ACHN (cell line): ENCODE data around the gene RNF223.

ENCODE experiments used
- DNase-seq: peaks from one replicate; pipeline ENCODE4 v3.0.0-alpha.2; 2015
- in situ Hi-C: cut with HindIII; loops from 2 replicates; pipeline ENCODE4 v1.10.0; 2017; ENCODE audit warnings: low sequenced_read_pairs, low pct_ligation_motif_present, low pct_unique_long_range_greater_than_20kb

RNF223 gene

DNA sequence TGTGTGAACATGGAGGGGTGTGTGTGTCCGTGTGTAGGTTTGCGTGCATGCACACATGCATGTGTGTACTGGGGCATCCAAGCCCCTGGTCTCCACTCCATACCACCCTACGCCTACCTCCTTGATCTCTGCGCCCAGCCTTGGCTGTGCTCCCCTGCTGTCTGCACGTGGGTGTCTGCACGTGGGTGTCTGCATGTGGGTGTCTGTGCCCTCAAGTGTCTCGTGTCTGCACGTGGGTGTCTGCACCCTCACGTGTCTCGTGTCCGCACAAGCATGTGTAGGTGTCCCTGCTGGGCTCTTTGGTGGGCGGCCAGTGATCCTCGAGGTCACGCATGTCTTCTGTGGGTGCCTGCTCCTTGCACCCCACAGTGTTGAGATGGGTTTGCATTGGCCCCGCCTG, 21.1 kb downstream of the RNF223 start:
- DNase-seq: no peak
- in situ Hi-C loops: no loop called here

DNA sequence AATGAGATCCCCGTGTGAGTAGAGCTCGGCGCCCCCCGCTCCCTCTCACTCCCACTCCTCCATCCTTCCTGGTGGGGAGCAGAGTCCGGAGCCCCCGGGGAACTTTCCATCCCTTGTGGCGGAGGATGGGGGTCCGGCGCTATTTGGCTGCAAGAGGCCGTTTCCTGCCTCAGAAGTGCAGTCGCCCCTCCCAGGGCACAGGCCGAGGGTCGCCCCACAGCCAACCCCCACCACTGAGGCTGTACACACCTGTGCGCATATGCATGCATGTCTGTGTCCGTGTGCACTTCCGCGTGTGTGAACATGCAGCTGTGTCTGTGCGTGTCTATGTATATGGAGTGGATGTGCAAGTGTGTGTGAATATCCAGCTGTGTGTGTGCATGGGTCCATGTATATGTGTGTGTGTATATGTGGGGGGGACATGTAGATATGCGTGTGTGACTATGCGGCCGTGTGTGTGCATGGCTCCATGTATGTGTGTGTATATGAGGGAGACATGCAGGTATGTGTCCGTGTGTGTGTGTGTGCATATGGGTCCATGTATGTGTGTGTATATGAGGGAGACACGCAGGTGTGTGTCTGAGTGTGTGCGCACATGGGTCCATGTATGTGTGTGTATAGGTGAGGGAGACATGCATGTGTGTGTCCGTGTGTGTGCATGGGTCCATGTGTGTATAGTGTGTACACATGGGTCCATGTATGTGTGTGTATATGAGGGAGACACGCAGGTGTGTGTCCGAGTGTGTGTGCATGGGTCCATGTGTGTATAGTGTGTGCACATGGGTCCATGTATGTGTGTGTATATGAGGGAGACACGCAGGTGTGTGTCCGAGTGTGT, 21.9 kb downstream of the RNF223 start:
- in situ Hi-C loops: no loop called here

DNA sequence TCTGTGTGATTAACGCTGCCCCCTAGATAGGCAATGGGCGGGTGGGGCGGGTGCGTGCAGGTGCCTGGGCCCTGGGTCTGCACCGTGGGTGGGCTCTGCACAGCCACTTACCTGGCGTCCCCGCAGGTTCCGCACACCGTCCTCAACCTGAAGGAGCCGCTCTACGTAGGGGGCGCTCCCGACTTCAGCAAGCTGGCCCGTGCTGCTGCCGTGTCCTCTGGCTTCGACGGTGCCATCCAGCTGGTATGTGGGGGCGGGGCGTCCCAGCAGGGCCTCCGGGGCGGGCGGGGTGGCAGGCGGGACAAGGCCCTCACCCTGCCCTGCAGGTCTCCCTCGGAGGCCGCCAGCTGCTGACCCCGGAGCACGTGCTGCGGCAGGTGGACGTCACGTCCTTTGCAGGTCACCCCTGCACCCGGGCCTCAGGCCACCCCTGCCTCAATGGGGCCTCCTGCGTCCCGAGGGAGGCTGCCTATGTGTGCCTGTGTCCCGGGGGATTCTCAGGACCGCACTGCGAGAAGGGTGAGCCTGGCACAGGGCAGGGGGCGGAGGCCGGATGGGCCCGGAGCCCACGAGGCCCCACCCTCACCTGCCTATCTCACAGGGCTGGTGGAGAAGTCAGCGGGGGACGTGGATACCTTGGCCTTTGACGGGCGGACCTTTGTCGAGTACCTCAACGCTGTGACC, 22.8 kb downstream of the RNF223 start:
- in situ Hi-C loops: no loop called here
- DNase-seq: no peak

More for the DNA sequence above, 21.9 kb downstream of the RNF223 start:
- no peak for DNase-seq

DNA sequence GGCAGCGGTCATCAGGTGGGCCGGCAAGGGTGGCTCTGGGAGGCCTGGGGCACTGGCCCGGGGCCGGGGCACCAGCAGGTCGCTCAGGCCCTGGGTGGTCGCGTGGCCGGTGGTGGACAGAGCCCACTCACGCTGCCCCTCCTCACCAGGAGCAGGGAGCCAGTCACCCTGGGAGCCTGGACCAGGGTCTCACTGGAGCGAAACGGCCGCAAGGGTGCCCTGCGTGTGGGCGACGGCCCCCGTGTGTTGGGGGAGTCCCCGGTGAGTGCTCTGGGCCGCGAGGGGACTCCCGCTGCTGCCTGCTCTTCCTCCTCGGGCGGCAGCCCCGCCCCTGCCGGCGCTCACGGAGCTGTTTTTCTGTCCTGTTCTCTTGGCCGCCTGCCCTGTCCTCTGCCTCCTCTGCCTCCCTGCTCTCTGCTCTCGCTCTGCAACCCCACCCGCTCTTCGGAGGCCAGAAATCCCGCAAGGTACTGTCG, 23.5 kb downstream of the RNF223 start:
- in situ Hi-C loops: no loop called here
- DNase-seq: no peak

DNA sequence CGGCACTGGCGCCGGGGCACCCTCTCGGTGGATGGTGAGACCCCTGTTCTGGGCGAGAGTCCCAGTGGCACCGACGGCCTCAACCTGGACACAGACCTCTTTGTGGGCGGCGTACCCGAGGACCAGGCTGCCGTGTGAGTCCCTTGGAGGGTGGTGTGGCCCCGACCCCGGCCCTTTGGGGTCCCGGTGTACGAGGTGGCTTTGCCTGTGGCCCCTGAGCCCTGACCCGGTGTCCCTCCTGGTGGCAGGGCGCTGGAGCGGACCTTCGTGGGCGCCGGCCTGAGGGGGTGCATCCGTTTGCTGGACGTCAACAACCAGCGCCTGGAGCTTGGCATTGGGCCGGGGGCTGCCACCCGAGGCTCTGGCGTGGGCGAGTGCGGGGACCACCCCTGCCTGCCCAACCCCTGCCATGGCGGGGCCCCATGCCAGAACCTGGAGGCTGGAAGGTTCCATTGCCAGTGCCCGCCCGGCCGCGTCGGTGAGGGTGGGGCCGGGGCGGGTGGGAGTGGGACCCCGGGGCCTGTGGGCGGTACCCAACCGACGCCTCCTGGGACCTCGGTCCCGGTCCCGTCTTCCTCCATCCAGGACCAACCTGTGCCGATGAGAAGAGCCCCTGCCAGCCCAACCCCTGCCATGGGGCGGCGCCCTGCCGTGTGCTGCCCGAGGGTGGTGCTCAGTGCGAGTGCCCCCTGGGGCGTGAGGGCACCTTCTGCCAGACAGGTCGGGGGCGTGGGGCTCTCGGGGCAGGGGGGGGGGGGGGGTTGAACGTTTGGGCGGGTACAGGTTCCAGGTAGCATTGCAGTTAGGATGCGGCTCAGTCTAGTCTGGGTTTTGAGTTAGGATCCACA, 24.6 kb downstream of the RNF223 start:
- in situ Hi-C loops: no loop called here

DNA sequence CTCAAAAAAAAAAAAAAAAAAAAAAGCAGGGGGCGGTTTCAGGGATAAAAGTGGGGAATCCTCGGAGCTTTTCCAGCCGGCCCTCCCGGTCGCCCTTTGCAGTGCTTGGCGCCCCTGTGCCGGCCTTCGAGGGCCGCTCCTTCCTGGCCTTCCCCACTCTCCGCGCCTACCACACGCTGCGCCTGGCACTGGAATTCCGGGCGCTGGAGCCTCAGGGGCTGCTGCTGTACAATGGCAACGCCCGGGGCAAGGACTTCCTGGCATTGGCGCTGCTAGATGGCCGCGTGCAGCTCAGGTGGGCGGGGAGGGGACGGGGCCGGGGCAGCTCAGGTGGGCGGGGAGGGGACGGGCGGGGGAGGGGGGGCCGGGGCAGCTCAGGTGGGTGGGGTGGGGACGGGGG, 25.3 kb downstream of the RNF223 start:
- DNase-seq: no peak
- in situ Hi-C loops: no loop called here

More for the DNA sequence above, 24.6 kb downstream of the RNF223 start:
- DNase-seq: no peak

DNA sequence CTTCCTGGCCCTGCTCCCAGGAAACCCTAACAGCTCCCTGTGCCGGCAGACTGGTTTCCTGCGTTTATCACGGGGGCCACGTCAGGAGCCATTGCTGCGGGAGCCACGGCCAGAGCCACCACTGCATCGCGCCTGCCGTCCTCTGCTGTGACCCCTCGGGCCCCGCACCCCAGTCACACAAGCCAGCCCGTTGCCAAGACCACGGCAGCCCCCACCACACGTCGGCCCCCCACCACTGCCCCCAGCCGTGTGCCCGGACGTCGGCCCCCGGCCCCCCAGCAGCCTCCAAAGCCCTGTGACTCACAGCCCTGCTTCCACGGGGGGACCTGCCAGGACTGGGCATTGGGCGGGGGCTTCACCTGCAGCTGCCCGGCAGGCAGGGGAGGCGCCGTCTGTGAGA, 26.1 kb downstream of the RNF223 start:
- DNase-seq: no peak
- in situ Hi-C loops: no loop called here

DNA sequence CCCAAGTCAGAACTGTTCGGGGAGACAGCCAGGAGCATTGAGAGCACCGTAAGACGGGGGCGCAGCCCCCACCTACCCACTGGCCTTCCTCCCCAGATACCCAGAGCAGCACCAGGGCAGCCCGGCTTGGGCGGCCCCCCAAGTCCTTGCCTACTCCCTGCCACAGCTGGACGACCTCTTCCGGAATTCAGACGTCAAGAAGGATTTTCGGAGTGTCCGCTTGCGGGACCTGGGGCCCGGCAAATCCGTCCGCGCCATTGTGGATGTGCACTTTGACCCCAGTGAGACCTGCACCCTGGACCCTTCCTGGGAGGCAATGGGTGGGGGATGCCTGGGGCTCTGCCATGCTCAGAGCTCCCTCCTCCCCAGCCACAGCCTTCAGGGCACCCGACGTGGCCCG, 26.7 kb downstream of the RNF223 start:
- DNase-seq: no peak
- in situ Hi-C loops: no loop called here

DNA sequence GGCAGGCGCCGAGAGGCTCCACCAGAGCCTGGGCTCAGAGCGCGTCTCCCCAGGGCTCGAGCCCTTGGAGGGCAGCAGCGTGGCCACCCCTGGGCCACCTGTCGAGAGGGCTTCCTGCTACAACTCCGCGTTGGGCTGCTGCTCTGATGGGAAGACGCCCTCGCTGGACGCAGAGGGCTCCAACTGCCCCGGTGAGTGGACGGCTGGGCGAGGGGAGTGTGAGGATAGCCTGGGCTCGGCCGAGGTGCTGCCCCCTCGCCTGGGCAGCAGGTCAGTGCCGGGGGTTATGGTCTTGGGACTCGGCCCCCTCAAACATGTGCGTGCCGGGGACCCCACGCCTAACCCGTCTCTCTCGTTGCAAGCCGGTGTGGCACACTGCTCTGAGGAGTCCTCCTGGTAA, 27.3 kb downstream of the RNF223 start:
- in situ Hi-C loops: no loop called here
- no peak for DNase-seq

DNA sequence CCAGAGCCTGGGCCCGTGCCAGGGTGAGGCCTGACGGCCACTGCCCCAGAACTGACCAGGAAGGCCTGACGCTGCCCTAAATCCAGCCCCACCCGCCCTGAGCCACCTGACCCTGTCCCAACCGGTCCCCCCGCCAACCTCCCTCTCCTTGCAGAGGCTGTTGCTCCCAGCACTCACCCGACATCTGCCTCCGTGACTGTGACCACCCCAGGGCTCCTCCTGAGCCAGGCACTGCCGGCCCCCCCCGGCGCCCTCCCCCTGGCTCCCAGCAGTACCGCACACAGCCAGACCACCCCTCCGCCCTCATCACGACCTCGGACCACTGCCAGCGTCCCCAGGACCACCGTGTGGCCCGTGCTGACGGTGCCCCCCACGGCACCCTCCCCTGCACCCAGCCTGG, 27.9 kb downstream of the RNF223 start:
- in situ Hi-C loops: no loop called here
- DNase-seq: no peak

DNA sequence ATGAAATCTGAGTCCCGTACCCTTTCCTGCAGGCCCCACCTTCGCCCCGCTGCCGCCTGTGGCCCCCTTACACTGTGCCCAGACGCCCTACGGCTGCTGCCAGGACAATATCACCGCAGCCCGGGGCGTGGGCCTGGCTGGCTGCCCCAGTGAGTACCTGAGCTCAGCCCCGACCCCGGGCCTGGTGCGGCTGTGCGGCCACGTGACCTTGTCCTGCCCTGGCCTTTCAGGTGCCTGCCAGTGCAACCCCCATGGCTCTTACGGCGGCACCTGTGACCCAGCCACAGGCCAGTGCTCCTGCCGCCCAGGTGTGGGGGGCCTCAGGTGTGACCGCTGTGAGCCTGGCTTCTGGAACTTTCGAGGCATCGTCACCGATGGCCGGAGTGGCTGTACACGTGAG, 29.0 kb downstream of the RNF223 start:
- in situ Hi-C loops: no loop called here
- DNase-seq: no peak

DNA sequence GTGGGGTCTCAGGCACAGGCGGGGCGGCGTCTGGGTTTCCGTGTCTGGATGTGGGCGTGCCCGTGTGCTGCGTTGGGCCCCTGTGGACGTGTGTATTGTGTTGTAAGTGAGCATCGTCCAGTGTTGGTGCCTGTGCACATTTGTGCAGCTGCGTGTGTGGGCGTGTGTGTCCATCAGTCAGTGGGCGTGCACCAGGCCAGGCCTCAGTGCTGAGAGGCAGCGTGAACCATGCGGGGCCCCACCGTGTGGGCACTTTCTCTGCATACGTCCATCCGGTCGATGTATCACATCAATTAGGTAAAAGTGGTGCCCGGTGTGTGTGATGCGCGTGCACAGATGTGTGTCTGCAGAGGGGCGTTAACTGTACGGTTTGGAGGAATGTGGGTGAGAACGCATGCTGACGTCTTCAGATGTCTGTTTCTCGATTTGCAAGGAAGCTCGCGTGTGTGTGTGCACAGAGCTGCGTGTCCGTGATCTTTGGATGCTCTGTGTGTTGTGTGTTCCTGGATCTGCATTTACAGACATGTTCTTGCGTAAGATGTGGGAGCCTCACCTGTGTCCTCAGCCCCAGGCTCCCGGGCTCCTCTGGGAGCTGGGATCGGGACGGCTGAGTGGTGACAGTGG, 29.5 kb downstream of the RNF223 start:
- in situ Hi-C loops: no loop called here
- DNase-seq: no peak

DNA sequence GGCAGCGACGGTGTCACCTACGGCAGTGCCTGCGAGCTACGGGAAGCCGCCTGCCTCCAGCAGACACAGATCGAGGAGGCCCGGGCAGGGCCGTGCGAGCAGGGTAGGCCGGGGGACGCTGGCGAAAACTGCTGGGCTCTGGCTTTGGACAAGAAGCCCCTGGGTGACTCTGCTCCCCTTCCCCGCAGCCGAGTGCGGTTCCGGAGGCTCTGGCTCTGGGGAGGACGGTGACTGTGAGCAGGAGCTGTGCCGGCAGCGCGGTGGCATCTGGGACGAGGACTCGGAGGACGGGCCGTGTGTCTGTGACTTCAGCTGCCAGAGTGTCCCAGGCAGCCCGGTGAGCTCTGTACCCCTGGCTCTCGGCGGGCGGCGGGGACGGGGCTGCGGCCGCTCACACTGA, 30.2 kb downstream of the RNF223 start:
- in situ Hi-C loops: no loop called here
- no peak for DNase-seq

DNA sequence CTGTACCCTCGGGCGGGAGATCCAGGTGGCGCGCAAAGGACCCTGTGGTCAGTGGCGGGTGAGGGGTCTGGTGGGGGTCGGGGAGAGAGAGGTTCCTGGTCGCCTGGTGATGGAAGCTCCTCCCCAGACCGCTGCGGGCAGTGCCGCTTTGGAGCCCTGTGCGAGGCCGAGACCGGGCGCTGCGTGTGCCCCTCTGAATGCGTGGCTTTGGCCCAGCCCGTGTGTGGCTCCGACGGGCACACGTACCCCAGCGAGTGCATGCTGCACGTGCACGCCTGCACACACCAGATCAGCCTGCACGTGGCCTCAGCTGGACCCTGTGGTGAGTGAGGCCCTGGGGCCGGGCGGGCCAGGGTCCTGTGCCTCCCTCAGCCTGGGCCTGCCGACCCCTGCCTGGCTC, 30.7 kb downstream of the RNF223 start:
- in situ Hi-C loops: no loop called here

DNA sequence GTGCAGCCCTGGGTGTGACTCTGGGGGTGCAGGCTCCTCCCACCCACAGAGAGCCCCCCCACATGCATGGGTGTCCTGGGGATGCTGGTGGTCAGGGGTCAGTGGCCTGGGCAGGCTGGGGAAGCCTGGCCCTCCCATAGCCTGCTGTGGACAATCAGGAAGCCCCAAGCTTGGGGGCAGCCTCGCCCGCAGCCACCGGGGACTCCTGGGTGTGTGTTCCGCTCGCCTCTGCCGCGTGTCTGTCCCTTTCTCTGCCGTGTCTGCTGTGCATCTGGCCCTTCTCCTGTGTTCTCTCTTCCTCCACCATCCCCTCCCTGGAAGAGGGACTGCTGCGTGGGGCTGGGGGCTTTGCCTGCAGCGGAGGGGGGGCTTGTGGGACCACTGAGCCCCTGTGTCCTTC, 31.3 kb downstream of the RNF223 start:
- DNase-seq: no peak
- in situ Hi-C loops: no loop called here

More for the DNA sequence above, 30.7 kb downstream of the RNF223 start:
- DNase-seq: no peak

DNA sequence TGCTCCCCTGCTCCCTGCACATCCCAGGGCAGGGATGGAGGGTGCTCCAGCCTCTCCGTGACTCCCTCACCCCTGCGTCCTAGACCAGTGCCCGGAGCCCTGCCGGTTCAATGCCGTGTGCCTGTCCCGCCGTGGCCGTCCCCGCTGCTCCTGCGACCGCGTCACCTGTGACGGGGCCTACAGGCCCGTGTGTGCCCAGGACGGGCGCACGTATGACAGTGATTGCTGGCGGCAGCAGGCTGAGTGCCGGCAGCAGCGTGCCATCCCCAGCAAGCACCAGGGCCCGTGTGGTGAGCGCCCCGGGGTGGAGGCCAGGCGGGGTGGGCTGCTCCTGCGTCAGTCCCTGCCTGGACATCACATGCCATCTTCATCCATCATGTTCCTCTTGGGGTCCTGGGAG, 32.2 kb downstream of the RNF223 start:
- in situ Hi-C loops: no loop called here
- no peak for DNase-seq

DNA sequence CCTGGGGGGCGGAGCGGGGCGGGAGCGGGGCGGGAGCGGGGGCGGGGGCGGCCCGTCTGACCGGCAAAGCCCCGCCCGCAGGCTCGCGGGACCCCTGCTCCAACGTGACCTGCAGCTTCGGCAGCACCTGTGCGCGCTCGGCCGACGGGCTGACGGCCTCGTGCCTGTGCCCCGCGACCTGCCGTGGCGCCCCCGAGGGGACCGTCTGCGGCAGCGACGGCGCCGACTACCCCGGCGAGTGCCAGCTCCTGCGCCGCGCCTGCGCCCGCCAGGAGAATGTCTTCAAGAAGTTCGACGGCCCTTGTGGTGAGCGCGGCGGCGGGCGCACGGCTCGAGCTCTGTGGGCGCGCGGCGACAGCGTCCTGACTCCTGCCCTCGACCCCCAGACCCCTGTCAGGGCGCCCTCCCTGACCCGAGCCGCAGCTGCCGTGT, 33.0 kb downstream of the RNF223 start:
- in situ Hi-C loops: no loop called here
- DNase-seq: no peak
